ENCODE measurements around the gene MPP7.
"Not testable (repeated sequence)": the region's sequence is repeated elsewhere in the genome, so short reads cannot be mapped to it uniquely, and the experiment has no call there.

The MPP7 gene

DNA sequence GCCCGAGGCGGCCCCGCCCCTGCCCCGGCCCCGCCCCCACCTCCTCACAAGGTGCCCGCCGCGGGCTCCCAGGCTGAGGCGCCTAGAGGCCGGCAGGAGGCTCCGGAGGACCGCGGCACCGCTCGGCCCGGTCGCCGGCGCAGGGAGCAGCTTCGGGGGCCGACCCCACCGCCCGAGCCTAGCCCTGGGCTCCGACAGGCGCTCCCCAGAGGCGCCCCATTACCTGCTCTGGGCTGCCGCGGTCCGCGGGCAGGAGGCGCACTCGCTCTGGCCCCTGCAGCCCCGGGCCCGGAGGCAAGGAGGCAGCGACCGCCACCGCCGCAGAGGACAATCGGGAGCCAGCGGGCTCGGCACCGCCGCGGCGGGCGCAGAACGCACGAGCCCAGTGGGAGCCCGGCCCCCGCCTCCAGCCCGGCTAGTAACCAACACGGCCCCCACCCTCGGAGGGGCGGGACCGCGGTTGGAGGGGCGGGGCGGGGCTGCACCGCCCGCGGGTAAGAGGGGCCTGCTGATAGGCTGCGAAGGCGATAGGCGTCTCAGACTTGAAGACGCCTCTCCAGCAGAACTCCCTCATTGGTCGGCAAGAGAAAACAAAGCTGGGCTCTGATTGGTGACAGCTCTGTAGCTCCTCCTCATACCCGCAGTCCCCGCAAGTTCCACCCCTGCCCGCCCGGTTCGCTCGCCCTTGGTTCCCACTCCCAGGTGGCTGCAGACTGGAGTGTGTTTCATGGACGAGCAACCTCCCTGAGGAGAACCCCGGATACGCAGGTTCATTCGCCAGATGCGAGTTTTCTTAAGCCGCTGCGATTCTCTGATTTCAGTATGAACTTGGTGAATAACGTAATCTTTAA lies at the start of gene MPP7:
MPP7 (minus strand) TSS at position 427 of the 851 bp plus-strand sequence. CDS start 64,460 bp downstream, outside the sequence.
- peak; percentile 99 for DNase-seq

DNA sequence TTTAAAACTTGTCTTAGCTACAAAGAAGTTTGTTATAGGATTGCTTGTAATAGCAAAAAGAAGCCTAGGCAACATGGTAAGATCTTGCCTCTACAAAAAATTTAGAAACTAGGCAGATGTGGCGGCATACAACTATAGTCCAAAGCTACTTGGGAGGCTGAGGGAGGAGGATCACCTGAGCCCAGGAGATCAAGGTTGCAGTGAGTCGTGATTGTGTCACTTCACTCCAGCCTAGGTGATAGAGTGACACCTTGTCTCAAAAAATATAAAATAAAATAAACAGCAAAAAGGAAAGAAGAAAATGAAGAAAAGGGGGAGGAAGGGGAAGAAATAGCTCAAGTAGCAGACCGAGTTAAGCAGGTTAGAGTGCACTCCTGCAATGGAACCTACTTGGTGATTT lies 47.0 kb upstream of the MPP7 start:
- no peak for DNase-seq

DNA sequence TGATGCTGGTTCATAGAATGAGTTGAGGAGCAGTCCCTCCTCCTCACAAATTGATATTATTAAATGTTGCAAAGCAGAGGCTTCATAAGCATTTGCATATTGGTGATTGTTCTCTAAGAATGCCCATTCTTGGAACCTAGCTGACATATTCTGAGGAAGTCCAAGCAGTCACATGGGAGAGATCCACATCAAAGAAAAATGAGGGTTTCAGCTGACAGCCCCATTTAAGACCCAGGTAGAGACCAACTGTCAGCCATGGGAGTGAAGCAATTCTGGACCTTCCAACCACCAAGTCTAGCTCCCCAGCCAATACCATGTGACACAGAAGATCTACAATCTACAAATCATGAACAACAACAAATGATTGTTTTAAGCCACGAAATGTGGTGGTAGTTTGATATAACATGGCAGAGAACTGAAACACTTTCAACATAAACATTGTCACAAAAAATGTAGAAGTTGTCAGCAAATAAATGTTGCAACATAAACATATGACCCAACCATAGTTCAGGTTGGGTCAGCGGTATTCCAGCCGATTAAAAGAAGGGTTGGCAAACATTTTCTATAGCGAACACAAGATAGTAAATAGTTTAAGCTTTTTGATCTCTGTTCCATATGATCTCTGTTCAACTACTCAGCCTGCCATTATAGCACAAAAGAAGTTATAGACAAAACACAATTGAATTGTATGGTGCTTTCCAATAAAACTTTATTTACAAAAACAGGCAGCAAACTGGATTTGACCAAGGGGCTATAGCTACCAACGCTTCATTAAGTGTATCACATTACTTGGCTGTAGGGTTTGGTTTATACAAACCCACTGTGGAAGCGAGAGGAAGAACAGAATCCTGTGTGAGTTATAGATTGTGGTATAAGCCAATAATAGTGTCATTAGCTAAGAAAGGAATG lies 41.4 kb upstream of the MPP7 start:
- no peak for DNase-seq

DNA sequence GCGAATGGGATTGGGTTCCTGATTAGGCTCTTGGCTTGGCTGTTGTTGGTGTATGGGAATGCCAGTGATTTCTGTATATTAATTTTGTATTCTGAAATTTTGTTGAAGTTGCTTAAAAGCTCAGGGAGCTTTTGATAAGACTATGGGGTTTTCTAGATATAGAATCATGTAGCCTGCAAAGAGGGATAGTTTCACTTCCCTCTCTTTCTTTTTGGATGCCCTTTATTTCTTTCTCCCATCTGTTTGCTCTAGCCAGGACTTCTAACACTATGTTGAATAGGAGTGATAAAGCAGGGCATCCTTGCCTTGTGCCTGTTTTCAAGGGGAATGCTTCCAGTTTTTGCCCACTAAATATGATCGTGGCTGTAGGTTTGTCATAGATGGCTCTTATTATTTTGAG lies 40.4 kb upstream of the MPP7 start:
- no peak for DNase-seq

DNA sequence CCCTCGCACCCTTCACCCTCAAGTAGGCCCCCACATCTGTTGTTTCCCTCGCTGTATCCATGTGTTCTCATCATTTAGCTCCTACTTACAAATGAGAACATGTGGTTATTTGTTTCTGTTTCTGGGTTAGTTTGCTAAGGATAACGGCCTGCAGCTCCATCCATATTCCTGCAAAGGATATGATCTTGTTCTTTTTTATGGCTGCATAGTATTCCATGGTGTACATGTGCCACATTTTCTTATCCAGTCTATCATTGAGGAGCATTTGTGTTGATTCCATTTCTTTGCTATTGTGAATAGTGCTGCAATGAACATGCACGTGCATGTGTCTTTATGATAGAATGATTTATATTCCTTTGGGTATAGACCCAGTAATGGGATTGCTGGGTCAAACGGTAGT lies 38.8 kb upstream of the MPP7 start:
- not testable (repeated sequence) for DNase-seq

DNA sequence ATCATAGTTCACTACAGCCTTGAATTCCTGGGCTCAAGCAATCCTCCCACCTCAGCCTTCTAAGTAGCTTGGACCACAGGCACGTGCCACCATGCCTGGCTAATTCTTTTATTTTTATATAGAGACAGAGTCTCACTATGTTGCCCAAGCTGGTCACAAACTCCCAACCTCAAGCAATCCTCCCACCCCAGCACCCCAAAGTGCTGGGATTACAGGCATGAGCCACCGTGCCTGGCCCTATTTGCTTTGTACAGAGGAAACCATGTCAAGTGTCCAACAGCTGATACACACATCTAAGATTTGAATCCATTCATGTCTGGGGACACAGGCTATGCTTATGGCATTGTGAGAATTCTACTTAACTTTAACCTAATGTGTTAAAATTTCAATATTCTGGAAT lies 29.9 kb upstream of the MPP7 start:
- peak; percentile 64 for DNase-seq

DNA sequence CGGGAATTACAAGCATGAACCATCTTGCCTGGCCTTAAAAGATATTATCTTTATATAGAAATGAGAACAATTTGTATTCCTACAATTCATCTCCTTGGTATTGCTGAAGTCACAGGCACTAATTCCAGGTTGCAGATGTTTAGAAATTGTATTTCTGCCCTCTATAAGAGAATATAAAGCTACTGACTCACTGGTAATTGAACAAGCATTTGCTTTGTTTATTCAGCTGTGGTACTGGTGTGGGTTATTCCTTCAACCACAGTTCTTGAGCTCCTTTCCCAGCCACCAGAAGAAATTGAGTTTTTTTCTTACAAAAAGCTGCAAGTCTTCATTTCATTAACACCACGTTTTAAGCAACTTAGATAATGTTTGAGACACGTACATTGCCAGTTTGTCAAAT lies 29.0 kb upstream of the MPP7 start:
- DNase-seq = peak; percentile 83

DNA sequence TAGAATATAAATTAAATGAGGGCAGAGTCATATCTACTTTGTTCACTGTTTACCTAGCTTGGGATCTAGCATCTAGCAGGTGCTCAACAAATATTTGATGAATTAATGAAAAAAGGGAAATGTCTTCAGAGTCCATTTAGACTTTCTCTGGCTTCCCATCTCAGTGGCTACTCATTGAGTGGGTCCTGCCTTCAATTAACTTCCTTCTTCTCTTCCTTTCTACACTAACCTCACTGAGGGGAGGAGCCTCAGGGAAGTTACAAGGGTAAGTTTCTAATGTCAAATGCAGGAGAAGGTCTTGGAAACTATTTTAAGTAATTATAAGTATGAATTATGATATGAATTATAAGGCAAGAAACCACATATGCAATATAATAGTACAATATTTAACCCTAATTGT lies 28.2 kb upstream of the MPP7 start:
- peak; percentile 51 for DNase-seq

DNA sequence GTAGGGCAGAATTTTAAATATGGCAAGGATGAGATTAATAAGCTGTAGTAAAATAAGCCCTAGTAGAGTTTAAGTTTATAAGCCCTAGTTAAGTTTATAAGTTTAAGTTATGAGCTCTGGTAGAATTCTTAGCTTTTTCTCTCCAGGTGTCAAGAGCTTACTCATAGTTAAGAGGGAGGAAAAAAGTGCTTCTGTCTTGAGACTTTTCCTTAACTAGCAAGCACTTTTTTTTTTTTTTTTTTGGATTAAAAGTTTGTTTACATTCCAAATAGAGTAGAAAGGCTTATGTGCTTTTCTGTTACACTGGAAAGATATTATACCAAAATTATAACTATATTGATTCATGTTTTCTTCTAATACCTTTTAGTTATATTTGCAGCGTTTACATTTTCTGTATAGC lies 25.5 kb upstream of the MPP7 start:
- DNase-seq = peak; percentile 11

DNA sequence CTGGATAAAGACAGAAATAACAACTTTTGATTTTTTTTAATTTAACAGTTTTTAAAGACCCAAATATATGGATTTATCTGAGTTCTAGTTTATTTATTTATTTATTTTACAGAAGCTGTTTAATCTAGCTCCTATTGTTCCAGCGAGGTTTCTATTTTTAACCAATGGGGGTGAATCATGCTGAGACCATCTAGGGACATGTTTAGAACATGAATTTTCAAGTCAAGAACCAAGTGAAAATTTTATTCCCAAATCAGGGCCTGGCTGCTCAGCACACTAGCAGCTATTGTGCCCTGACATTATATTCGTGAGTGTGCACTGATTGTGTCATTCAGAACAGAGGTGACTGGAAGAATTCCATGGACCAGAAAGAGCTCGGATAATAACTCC lies 24.6 kb upstream of the MPP7 start:
- no peak for DNase-seq

DNA sequence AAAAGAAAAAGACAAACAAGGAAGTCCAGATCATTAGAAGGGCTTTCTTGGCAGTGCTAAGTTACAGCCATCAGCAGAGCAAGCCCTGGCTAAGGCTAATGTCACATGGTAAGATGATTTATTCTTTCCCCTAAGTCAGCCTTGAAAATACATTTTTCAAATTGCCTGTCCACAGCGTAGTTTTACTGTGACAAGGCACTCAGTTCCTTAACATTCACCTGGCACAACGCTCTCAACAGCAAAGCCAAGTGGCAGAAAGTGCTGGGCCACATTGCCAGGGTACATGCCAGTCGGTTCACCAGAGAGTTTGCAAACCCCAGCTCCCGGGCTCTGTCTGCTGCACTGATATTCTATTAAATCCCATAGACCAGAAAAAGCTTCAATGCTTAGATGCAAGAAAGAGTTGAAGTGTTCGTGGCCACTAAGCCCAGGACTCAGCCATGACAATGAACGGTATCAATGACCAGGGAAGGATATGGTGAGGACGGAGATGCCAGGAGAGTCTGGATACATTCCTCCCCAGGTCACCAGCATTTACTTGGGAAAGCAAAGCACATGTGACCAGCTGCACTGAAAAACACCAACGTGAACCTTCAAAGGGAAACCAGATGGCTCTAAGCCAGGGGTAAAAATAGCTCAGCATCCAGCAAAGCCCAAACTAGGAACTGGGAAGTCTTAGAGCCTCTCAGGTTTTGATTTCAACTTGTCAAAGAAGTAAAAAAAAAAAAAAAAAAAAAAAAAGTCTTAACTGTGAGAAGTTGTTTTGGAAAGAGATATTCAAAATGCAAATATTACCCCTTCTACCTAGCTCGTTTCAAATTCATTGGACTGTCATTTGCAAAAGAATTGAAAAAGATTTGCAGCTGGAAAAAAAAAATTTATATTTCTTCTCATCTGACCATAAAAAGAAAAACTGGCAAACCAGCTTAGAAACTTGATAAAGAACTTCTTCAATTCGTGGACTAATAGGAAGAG lies 23.9 kb upstream of the MPP7 start:
- DNase-seq = peak; percentile 63

DNA sequence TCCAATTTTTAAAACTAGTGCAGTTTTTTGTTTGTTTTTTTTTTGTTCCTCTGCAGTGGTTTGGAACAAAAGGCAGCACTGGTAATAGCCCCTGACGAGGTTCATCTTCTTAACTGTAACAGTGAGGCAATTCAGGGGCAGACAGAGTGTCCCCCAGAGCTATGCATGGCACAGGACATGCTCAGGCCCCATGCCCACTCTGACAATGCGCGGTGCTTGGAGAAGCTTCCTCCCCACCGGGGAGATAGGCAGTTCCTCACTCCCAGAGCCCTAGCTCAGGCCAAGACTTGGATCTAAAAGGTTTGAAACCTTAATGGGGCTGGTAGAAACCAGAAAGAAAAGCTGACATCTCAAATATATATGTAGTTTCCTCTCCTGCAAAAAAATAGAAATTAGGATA lies 17.9 kb upstream of the MPP7 start:
- no peak for DNase-seq

DNA sequence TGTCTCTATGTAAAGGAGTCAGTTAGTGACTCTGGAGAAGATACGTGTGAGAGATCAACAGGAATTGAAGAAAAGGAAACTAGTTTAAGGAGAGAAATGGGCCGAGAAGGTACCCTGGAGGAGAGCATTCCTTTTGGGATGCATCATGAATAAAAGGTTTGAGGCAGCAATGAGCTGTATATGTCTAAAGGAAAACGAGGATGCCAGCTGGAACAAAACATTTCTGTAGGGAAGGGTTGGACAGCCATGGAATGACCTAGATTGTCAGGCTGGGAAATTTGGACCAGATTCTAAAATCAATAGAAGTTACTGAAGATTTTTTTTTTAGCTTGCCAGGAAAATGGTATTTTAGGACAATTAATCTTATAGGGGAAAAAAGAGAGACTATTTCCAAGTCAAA lies 17.2 kb upstream of the MPP7 start:
- no peak for DNase-seq

DNA sequence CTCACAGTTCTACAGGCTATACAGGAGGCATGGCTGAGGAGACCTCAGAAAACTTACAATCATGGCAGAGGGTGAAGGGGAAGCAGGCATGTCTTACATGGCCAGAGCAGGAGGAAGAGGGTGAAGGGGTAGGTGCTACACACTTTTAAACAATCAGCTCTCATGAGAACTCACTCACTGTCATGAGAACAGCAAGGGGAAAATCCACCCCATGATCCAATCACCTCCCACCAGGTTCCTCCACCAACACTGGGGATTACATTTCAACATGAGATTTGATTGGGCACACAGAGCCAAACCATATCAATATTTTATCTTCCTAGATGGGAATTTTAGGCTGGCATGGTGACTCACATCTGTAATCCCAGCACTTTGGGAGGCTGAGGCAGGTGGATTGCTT lies 16.2 kb upstream of the MPP7 start:
- DNase-seq = not testable (repeated sequence)

DNA sequence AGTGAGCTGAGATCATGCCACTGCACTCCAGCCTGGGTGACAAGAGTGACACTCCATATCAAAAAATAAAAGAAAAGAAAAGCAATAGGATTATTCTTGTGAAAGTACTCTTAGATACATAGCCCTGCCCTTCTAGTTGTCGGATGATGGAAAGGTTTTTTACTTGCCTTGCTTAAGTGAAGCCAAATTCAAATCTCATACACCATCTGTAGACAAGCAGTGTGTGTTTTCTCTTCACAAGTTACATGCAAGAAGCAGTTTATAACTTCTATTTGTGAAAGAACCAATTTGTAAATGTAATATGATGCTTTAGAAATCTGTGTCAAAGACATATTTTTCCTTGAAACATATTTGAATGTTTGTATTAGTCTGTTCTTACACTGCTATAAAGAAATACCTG lies 15.8 kb upstream of the MPP7 start:
- no peak for DNase-seq

DNA sequence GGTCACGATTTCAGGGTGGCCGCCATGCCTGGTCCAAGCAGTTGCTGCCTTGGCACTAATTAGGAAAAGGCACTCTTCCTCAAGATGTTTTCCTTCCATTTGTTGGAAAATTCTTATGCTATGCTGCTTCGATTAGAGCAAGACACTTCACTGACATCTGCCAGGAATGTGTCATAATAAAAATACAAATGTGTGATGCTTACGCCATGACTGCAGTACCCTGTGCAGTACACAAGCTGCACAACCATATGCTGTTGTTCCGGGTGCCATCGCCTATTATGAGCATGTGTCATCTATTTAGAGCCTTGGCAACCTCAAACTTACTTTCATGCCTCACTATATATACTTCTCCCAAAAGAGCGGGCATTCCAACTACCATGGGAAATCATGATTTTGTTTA lies 14.9 kb upstream of the MPP7 start:
- DNase-seq = no peak

DNA sequence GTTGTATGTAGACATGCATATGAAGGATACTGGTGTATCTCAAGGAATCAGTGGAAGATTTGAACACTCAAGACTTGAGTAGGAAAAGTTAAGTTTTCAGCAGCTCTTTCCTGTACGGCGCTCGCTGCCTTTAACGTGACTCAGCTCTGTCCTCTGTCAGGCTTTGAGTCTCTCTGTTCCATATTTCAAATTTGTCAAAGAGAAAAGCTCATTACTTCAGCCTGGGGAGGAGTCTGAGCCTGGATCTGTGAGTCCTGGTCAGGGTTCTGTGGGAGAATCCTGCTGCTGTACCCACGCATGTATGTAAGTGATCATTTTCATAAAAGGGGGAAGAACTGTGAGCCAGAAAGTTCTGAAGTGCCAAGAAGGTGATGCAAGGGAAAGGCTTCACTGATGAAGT lies 13.8 kb upstream of the MPP7 start:
- DNase-seq = no peak

DNA sequence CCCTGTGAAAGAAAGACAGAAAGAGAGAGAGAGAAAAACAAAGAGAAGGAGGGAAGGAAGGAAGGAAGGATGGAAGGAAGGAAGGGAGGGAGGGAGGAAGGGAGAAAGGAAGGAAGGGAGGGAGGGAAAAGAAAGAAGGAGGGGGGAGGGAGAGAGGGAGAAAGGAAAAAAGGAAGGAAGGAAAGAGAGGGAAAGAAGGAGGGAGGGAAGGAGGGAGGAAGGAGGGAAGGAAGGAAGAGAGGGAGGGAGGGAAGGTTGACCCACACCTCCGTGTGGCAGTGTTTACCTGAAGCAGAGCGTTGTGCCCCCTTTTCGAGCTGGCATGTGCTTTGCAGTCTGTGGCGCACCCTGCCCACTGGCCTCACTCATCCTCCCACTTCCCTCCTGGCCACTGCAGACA lies 12.3 kb upstream of the MPP7 start:
- no peak for DNase-seq

DNA sequence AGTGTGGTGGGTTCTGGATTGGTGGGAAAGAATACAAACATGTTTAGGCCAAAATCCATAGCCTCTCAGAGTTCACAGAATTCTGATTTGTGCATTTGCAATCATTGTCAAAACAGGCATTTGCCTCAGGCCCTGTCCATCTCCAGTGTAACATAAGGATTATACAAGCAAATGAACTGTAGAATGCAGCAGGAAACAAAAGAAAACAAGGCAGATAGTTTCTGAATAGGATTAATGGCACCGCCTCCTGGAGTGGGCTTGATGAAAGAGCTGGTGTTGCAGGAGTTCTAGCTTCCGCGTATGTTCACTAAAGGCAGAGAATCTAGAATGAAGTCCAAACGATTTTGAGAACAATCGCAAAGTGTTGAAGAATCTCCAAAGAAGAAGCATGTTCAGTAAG lies 11.3 kb upstream of the MPP7 start:
- DNase-seq = no peak

DNA sequence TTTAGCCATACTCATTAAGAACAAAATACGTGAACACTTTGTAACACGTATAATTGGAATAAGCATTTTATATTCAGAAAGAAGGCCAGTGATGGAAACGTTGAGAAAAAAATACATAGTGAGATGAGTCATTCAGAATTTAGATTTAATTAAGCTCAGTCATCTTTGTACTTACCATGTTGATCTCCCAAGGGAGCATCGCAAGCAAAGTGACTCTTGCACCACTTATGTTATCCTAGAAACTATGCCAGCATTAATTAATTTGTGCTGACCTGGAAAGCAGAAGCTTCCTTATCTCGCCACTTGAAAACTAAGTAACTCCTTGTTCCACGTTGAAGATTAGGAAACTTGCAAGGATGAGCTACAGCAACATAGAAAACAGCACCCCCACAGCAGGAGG lies 9.7 kb upstream of the MPP7 start:
- DNase-seq = no peak

DNA sequence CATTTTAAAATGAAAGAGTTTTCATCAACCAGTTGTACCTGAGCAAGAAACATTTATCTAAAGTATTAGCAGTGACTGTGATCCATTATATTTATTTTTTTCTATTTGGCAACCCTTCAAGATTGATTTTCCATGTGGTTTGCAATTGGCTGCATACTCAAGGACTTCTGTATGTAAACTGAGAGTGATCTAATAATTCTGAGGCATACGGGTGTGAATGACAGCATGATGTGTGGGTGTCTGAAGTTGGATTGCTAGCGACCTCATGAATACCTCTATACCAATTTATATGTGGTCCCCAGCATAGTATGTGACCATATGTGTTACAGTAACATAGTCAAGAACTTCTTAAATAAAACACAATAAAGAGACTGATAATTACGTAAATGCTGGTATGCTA lies 8.2 kb upstream of the MPP7 start:
- DNase-seq = no peak

DNA sequence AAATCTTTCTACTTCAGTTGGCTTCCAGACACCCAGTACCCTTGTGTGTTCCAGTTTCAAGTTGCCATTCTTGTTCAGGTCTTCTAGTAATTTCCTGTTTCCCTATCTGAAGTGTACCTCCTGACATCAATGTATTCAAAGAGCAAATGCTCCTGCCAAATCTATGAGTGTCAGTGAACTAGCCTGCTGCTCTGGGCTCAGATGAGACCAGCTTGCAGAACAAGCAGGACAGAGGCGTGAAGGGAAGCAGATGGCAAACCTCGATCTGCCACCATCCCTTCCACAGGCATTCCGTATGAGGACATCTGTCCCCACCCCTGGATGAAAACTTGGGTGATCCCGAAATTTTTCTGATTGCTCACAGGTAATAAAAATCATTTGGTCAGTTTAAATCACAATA lies 4.4 kb upstream of the MPP7 start:
- DNase-seq = peak; percentile 32

DNA sequence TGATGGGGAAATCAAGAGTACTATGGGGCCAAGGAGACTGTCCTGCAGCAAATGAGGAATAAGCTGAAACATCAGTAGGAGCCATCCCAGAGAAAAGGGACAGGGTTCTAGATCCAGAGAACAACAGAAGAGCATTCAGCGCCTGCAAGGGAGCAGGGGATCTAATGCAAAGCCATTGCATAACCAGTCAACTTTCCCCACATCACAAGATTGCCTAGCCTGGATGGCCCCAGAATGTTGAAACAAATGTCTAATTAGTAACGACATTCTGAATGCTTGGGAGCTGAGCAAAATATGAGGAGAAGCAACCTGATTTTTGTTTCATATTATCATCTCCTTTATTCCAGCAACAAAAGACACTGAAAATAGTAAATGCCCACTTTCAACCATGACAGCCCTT lies 2.7 kb upstream of the MPP7 start:
- no peak for DNase-seq

Measured in DMS53 (cell line).